OCI-LY3 (cell line): ENCODE data around the gene GARRE1.

Source experiments
- CTCF ChIP-seq: fragments of 200-600, 300-600 bp; sonication (generic); IDR thresholded peaks from 2 replicates; pipeline ENCODE4 v1.5.1; 2014; ENCODE audit warnings: antibody characterized with exemption, low read length, low read depth
- EZH2phosphoT487 ChIP-seq: fragments of 200-600 bp; shearing (Covaris generic); IDR thresholded peaks from 2 replicates; pipeline ENCODE4 v1.6.1; 2018; ENCODE audit warnings: antibody characterized with exemption, mixed run types, low read depth

DNA sequence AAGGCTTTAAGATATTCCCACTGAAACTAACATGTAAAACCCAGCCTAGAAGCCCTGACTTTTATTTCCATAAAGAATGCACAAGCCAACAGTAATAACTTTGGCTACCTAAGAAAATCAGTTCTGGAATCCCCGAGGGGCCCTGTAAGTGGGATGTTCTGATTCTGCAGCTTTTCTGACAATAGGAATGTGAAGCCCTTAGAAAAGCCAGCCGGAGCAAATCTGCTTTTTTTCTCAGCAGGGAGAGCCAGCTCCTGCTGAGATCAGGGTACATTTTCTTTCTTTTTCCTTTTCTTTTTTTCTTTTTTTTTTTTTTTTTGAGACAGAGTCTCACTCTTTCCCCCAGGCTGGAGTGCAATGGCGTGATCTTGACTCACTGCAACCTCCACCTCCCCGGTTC, 8.0 kb upstream of the GARRE1 start:
- no peak for TF ChIP-seq EZH2phosphoT487
- no peak for TF ChIP-seq CTCF
